Hippocampal formation (tissue), 2 donors: Measurements from ENCODE around the gene SULT1A3.
"Not testable (repeated sequence)": the region's sequence is repeated elsewhere in the genome, so short reads cannot be mapped to it uniquely, and the experiment has no call there.

Experiments used
- DNase-seq, 2 donors: peaks; one replicate each; lab custom pipeline; 2025; lab: John Stamatoyannopoulos, UW

The SULT1A3 gene

GRCh38 chr16:30186782-30187555 is 12.1 kb upstream of the SULT1A3 start:
- DNase-seq, result peak in 1 of 2 donors; percentile 7

- no peak for DNase-seq
Measured at GRCh38 chr16:30187556-30187865, 11.5 kb upstream of the SULT1A3 start.

- DNase-seq, result no peak
Measured at GRCh38 chr16:30187971-30188561, 11.0 kb upstream of the SULT1A3 start.

- not testable (repeated sequence) for DNase-seq
Measured at GRCh38 chr16:30191158-30191557, 7.9 kb upstream of the SULT1A3 start.

- not testable (repeated sequence) for DNase-seq
Measured at GRCh38 chr16:30193098-30193497, 6.0 kb upstream of the SULT1A3 start.

- not testable (repeated sequence) for DNase-seq
Measured at GRCh38 chr16:30193615-30194014, 5.4 kb upstream of the SULT1A3 start, which contains the start of the genes BOLA2B and SLX1A. TSS of gene BOLA2B (minus strand) at chr16:30193666. CDS start at chr16:30193595, 71 bp downstream. TSS of gene SLX1A (plus strand) at chr16:30193875. CDS start at chr16:30194085, 210 bp downstream.

- not testable (repeated sequence) for DNase-seq
Measured at GRCh38 chr16:30194172-30194925, 4.7 kb upstream of the SULT1A3 start.

GRCh38 chr16:30197001-30197400 is 2.1 kb upstream of the SULT1A3 start:
- DNase-seq, result not testable (repeated sequence)

GRCh38 chr16:30199608-30200343 is 721 bp downstream of the SULT1A3 start:
- not testable (repeated sequence) for DNase-seq

GRCh38 chr16:30205541-30206236 is 6.6 kb downstream of the SULT1A3 start:
- not testable (repeated sequence) for DNase-seq

GRCh38 chr16:30206252-30206651 is 7.2 kb downstream of the SULT1A3 start:
- DNase-seq, result not testable (repeated sequence)

- not testable (repeated sequence) for DNase-seq
Measured at GRCh38 chr16:30207063-30207704, 8.1 kb downstream of the SULT1A3 start.

GRCh38 chr16:30209032-30209431 is 10.0 kb downstream of the SULT1A3 start:
- not testable (repeated sequence) for DNase-seq

GRCh38 chr16:30211414-30211813 is 12.4 kb downstream of the SULT1A3 start:
- DNase-seq, result not testable (repeated sequence)

GRCh38 chr16:30217082-30217481 is 18.0 kb downstream of the SULT1A3 start:
- not testable (repeated sequence) for DNase-seq

GRCh38 chr16:30248379-30248778 is 49.3 kb downstream of the SULT1A3 start, which contains the start of gene NPIPB13:
TSS of gene NPIPB13 (minus strand) at chr16:30248479. CDS start at chr16:30245573, 2,906 bp downstream.
- DNase-seq, result not testable (repeated sequence)
